Measurements from ENCODE around the gene RBSN.

The RBSN gene

GRCh38 chr3:15055019-15055557 is 43.9 kb downstream of the RBSN start:
- peak; percentile 23 for DNase-seq

- DNase-seq: no peak
Measured at GRCh38 chr3:15053541-15053940, 45.4 kb downstream of the RBSN start.

GRCh38 chr3:15052335-15053242 is 46.4 kb downstream of the RBSN start:
- DNase-seq: no peak

GRCh38 chr3:15051531-15051930 is 47.4 kb downstream of the RBSN start:
- DNase-seq: peak; percentile 44

- no peak for DNase-seq
Measured at GRCh38 chr3:15050405-15051092, 48.4 kb downstream of the RBSN start.

- no peak for DNase-seq
Measured at GRCh38 chr3:15049584-15049983, 49.4 kb downstream of the RBSN start.

GRCh38 chr3:15045667-15046066 is 53.3 kb downstream of the RBSN start:
- DNase-seq: no peak

- DNase-seq: no peak
Measured at GRCh38 chr3:15044326-15044725, 54.6 kb downstream of the RBSN start.

GRCh38 chr3:15043408-15044171 is 55.4 kb downstream of the RBSN start:
- no peak for DNase-seq

GRCh38 chr3:15042936-15043335 is 56.0 kb downstream of the RBSN start:
- DNase-seq: no peak

- no peak for DNase-seq
Measured at GRCh38 chr3:15041950-15042349, 57.0 kb downstream of the RBSN start.

GRCh38 chr3:15040844-15041243 is 58.1 kb downstream of the RBSN start:
- no peak for DNase-seq

GRCh38 chr3:15038306-15038705 is 60.6 kb downstream of the RBSN start:
- DNase-seq: no peak

GRCh38 chr3:15033103-15033502 is 65.8 kb downstream of the RBSN start:
- no peak for DNase-seq

- no peak for DNase-seq
Measured at GRCh38 chr3:15032650-15033049, 66.3 kb downstream of the RBSN start.

GRCh38 chr3:15029625-15030024 is 69.3 kb downstream of the RBSN start:
- DNase-seq: no peak

GRCh38 chr3:15023719-15024118 is 75.2 kb downstream of the RBSN start:
- DNase-seq: no peak

- no peak for DNase-seq
Measured at GRCh38 chr3:15023249-15023648, 75.7 kb downstream of the RBSN start.
